Ishikawa (cell line): ENCODE results near the gene XAB2.

Experiments
- CREB1 ChIP-seq: IDR thresholded peaks from 2 replicates; pipeline ENCODE4 v1.6.1; 2012; ENCODE audit warnings: low read depth
- EP300 ChIP-seq: IDR thresholded peaks from 2 replicates; pipeline ENCODE4 v1.6.1; 2012; ENCODE audit warnings: borderline replicate concordance
- FOXM1 ChIP-seq: IDR thresholded peaks from 2 replicates; pipeline ENCODE4 v1.6.1; 2012; ENCODE audit warnings: low read depth, borderline replicate concordance
- NFIC ChIP-seq: IDR thresholded peaks from 2 replicates; pipeline ENCODE4 v1.6.1; 2012
- RAD21 ChIP-seq: IDR thresholded peaks from 2 replicates; pipeline ENCODE4 v1.6.1; 2012; ENCODE audit warnings: low read depth
- TAF1 ChIP-seq: IDR thresholded peaks from 2 replicates; pipeline ENCODE4 v1.6.1; 2012; ENCODE audit warnings: low read depth, mild to moderate bottlenecking
- TCF12 ChIP-seq: IDR thresholded peaks from 2 replicates; pipeline ENCODE4 v1.6.1; 2012; ENCODE audit warnings: low read depth
- TEAD4 ChIP-seq: IDR thresholded peaks from 2 replicates; pipeline ENCODE4 v1.6.1; 2012
- YY1 ChIP-seq: IDR thresholded peaks from 2 replicates; pipeline ENCODE4 v1.6.1; 2012; ENCODE audit warnings: low read depth
- ZBTB7A ChIP-seq: IDR thresholded peaks from 2 replicates; pipeline ENCODE4 v1.6.1; 2012; ENCODE audit warnings: low read depth
- TF ChIP-seq, protein P1 (sequence below): IDR thresholded peaks from 2 replicates; pipeline ENCODE4 v1.6.1; 2012
- TF ChIP-seq, protein P2 (sequence below): IDR thresholded peaks from 2 replicates; pipeline ENCODE4 v1.6.1; 2012
- TF ChIP-seq, protein P3 (sequence below): IDR thresholded peaks from 2 replicates; pipeline ENCODE4 v1.6.1; 2012; ENCODE audit warnings: low read depth, mild to moderate bottlenecking

DNA sequence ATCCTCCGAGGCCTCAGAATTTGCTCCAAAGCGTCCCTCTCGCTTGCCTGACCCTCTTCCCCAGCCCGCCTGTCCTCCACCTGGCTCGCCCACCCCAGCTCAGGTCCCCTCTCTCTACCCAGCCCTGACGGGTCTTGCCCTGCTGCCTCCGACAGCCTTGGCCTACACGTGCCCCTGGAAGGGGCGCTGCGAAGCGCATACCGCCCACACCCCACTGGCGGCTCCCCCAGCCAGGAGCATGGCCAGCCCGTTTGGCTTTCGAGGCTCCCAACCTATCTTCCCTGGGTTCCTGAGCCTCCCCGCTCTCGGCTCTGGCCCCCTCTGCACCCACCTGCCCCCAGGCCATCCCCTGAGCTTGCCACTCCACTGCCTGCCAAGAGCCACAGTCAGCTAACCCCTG, 4.5 kb downstream of the XAB2 start:
- TF ChIP-seq ZBTB7A (no peak), RAD21 (no peak), TEAD4 (no peak), FOXM1 (no peak), EP300 (no peak), CREB1 (no peak), TCF12 (no peak), YY1 (no peak), TAF1 (no peak), NFIC (no peak)
- TF ChIP-seq, protein P1, sequence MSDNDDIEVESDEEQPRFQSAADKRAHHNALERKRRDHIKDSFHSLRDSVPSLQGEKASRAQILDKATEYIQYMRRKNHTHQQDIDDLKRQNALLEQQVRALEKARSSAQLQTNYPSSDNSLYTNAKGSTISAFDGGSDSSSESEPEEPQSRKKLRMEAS, result no peak
- TF ChIP-seq, protein P2, sequence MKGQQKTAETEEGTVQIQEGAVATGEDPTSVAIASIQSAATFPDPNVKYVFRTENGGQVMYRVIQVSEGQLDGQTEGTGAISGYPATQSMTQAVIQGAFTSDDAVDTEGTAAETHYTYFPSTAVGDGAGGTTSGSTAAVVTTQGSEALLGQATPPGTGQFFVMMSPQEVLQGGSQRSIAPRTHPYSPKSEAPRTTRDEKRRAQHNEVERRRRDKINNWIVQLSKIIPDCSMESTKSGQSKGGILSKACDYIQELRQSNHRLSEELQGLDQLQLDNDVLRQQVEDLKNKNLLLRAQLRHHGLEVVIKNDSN, result no peak
- TF ChIP-seq, protein P3, sequence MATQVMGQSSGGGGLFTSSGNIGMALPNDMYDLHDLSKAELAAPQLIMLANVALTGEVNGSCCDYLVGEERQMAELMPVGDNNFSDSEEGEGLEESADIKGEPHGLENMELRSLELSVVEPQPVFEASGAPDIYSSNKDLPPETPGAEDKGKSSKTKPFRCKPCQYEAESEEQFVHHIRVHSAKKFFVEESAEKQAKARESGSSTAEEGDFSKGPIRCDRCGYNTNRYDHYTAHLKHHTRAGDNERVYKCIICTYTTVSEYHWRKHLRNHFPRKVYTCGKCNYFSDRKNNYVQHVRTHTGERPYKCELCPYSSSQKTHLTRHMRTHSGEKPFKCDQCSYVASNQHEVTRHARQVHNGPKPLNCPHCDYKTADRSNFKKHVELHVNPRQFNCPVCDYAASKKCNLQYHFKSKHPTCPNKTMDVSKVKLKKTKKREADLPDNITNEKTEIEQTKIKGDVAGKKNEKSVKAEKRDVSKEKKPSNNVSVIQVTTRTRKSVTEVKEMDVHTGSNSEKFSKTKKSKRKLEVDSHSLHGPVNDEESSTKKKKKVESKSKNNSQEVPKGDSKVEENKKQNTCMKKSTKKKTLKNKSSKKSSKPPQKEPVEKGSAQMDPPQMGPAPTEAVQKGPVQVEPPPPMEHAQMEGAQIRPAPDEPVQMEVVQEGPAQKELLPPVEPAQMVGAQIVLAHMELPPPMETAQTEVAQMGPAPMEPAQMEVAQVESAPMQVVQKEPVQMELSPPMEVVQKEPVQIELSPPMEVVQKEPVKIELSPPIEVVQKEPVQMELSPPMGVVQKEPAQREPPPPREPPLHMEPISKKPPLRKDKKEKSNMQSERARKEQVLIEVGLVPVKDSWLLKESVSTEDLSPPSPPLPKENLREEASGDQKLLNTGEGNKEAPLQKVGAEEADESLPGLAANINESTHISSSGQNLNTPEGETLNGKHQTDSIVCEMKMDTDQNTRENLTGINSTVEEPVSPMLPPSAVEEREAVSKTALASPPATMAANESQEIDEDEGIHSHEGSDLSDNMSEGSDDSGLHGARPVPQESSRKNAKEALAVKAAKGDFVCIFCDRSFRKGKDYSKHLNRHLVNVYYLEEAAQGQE, result no peak
